Neuronal stem cell (in vitro differentiated cells): ENCODE measurements around the gene SNX25.
A peak's percentile ranks its signal among the peaks of the same experiment; 100 is the strongest.

ENCODE experiments used
- DNase-seq: peaks from one replicate; pipeline ENCODE4 v3.0.0-alpha.2; 2013; ENCODE audit warnings: low spot score
- H2AFZ ChIP-seq: one replicate; pipeline ENCODE4 v1.6.1; 2013; ENCODE audit warnings: mild to moderate bottlenecking, low read length, inconsistent platforms
- H2AK5ac ChIP-seq: 2 replicates; pipeline ENCODE4 v1.6.1; 2013; ENCODE audit warnings: low read depth, mild to moderate bottlenecking, inconsistent platforms, low read length, moderate library complexity, mixed read lengths
- H2BK120ac ChIP-seq: 2 replicates; pipeline ENCODE4 v1.6.1; 2013; ENCODE audit warnings: low read depth, mild to moderate bottlenecking, inconsistent platforms, low read length, moderate library complexity, mixed read lengths
- H2BK12ac ChIP-seq: one replicate; pipeline ENCODE4 v1.6.1; 2013; ENCODE audit warnings: low read length, inconsistent platforms
- H2BK15ac ChIP-seq: 2 replicates; pipeline ENCODE4 v1.6.1; 2013; ENCODE audit warnings: mild to moderate bottlenecking, low read length, inconsistent platforms, mixed read lengths
- H2BK5ac ChIP-seq: one replicate; pipeline ENCODE4 v1.6.1; 2013; ENCODE audit warnings: inconsistent platforms, mild to moderate bottlenecking, low read length, moderate library complexity
- H3K14ac ChIP-seq: one replicate; pipeline ENCODE4 v1.6.1; 2013; ENCODE audit warnings: low read length, inconsistent platforms
- H3K18ac ChIP-seq: 2 replicates; pipeline ENCODE4 v1.6.1; 2013; ENCODE audit warnings: low read length, inconsistent platforms
- H3K23ac ChIP-seq: 2 replicates; pipeline ENCODE4 v1.6.1; 2013; ENCODE audit warnings: low read depth, mild to moderate bottlenecking, mixed read lengths, low read length, inconsistent platforms; ENCODE audit not compliant: poor library complexity
- H3K27ac ChIP-seq: replicated peaks from 3 replicates; pipeline ENCODE4 v1.5.1; 2013; ENCODE audit warnings: low read length, inconsistent platforms
- H3K27me3 ChIP-seq, 3 experiments: 2 replicates each; pipeline ENCODE4 v1.6.1; 2013; ENCODE audit warnings: low read length in 3 of 3, mild to moderate bottlenecking in 2 of 3, inconsistent platforms in 1 of 3, low read depth in 1 of 3, mixed read lengths in 1 of 3, moderate library complexity in 1 of 3; ENCODE audit not compliant: control insufficient read depth in 3 of 3, insufficient read depth in 3 of 3
- H3K36me3 ChIP-seq, 2 donors: replicated peaks in 1 of 2; 2 replicates each; pipeline ENCODE4 v1.6.1; 2013; ENCODE audit warnings: low read length in 2 of 2; ENCODE audit not compliant: control insufficient read depth in 2 of 2, insufficient read depth in 2 of 2
- H3K4ac ChIP-seq: 2 replicates; pipeline ENCODE4 v1.6.1; 2013; ENCODE audit warnings: inconsistent platforms, mild to moderate bottlenecking, low read length, moderate library complexity
- H3K4me1 ChIP-seq, 2 donors: 1 replicate in 1 of 2; 2 replicates in 1 of 2; pipeline ENCODE4 v1.6.1; 2013; ENCODE audit warnings: low read length in 2 of 2, low read depth in 1 of 2; ENCODE audit not compliant: control insufficient read depth in 2 of 2, insufficient read depth in 1 of 2
- H3K4me2 ChIP-seq: one replicate; pipeline ENCODE4 v1.6.1; 2013; ENCODE audit warnings: mild to moderate bottlenecking, low read length, inconsistent platforms; ENCODE audit not compliant: insufficient read depth, poor library complexity, severe bottlenecking
- H3K4me3 ChIP-seq, 2 donors: 2 replicates each; pipeline ENCODE4 v1.5.1; 2013; ENCODE audit warnings: low read length in 2 of 2, mild to moderate bottlenecking in 2 of 2, inconsistent platforms in 1 of 2, moderate library complexity in 1 of 2
- H3K79me1 ChIP-seq: one replicate; pipeline ENCODE4 v1.6.1; 2013; ENCODE audit warnings: low read depth, mild to moderate bottlenecking, inconsistent platforms, low read length, moderate library complexity
- H3K9ac ChIP-seq: one replicate; pipeline ENCODE4 v1.6.1; 2013; ENCODE audit warnings: mild to moderate bottlenecking, low read depth, low read length, inconsistent platforms; ENCODE audit not compliant: poor library complexity
- H3K9me3 ChIP-seq, 2 donors: replicated peaks in 1 of 2; 2 replicates each; pipeline versions ENCODE3 to v1.6.1; 2013; ENCODE audit warnings: low read length in 2 of 2, mild to moderate bottlenecking in 2 of 2, inconsistent platforms in 1 of 2, low read depth in 1 of 2, mixed read lengths in 1 of 2, moderate library complexity in 1 of 2; ENCODE audit not compliant: control insufficient read depth in 2 of 2, insufficient read depth in 1 of 2
- H4K8ac ChIP-seq: one replicate; pipeline ENCODE4 v1.6.1; 2013; ENCODE audit warnings: low read depth, mild to moderate bottlenecking, inconsistent platforms, low read length, moderate library complexity
- H4K91ac ChIP-seq: one replicate; pipeline ENCODE4 v1.6.1; 2013; ENCODE audit warnings: low read length, low read depth, mild to moderate bottlenecking, inconsistent platforms; ENCODE audit not compliant: poor library complexity
- WGBS, 2 donors: extraction: QIAGEN DNeasy Blood & Tissue Kit; methylation state at CpG; one replicate each; pipeline ENCODE4 v1.1.7; 2013; ENCODE audit warnings: missing lambda C conversion rate in 2 of 2, mixed read lengths in 1 of 2; ENCODE audit not compliant: insufficient read length in 2 of 2, insufficient replicate concordance in 1 of 2; ENCODE audit errors: extremely low coverage in 2 of 2; 5-methylcytosine and 5-hydroxymethylcytosine counted together

The SNX25 gene

GRCh38 chr4:185211035-185211434, 1.6 kb downstream of the SNX25 start:
- H4K91ac ChIP-seq, result no peak overlapping the region
- H2BK15ac ChIP-seq, result no peak overlapping the region
- H3K36me3 ChIP-seq, result no peaks in the 10 kb centered on the region
- peak overlapping the region; percentile 70 to 88 for H3K4me3 ChIP-seq
- WGBS, 2 donors, result no CpG with 5 or more reads among the region's 5 CpGs
- H2AK5ac ChIP-seq, result no peak overlapping the region
- H2BK120ac ChIP-seq, result no peak overlapping the region
- peak overlapping the region; percentile 90 for H2AFZ ChIP-seq
- H3K9me3 ChIP-seq, result no peaks in the 10 kb centered on the region
- H3K4me2 ChIP-seq, result peak overlapping the region; percentile 66
- no peak overlapping the region for H3K9ac ChIP-seq
- no peak overlapping the region for H3K4ac ChIP-seq
- no peak overlapping the region for H3K14ac ChIP-seq
- no peak overlapping the region for H3K23ac ChIP-seq
- H3K4me1 ChIP-seq, result peaks cover 9 to 11% of the 10 kb centered on the region in 2 donors
- no peak overlapping the region for H3K18ac ChIP-seq
- peaks cover 3% of the 10 kb centered on the region for H3K79me1 ChIP-seq
- no peak overlapping the region for H4K8ac ChIP-seq
- H3K27ac ChIP-seq, result peak overlapping the region; percentile 67
- DNase-seq, result no peak
- no peak overlapping the region for H2BK12ac ChIP-seq
- no peaks in the 10 kb centered on the region for H3K27me3 ChIP-seq
- H2BK5ac ChIP-seq, result no peak overlapping the region

GRCh38 chr4:185211641-185212040, 2.2 kb downstream of the SNX25 start:
- Histone ChIP-seq H4K8ac (no peak overlapping the region), H2AK5ac (no peak overlapping the region), H2BK12ac (no peak overlapping the region), H3K79me1 (peaks cover 3% of the 10 kb centered on the region), H2BK15ac (no peak overlapping the region), H3K9ac (no peak overlapping the region), H3K4ac (no peak overlapping the region), H4K91ac (no peak overlapping the region), H3K4me2 (peak overlapping the region; percentile 14), H2AFZ (no peak overlapping the region), H3K9me3 (no peaks in the 10 kb centered on the region), H3K4me3 (peak overlapping the region in 1 of 2 donors; percentile 70), H3K14ac (no peak overlapping the region), H3K23ac (no peak overlapping the region), H3K27ac (no peak overlapping the region), H2BK5ac (no peak overlapping the region), H3K18ac (no peak overlapping the region), H3K27me3 (no peaks in the 10 kb centered on the region), H2BK120ac (no peak overlapping the region), H3K36me3 (no peaks in the 10 kb centered on the region), H3K4me1 (peaks cover 9 to 11% of the 10 kb centered on the region in 2 donors)
- DNase-seq, result no peak
- WGBS, 2 donors, result no CpG with 5 or more reads among the region's 2 CpGs

- no peaks in the 10 kb centered on the region for H3K36me3 ChIP-seq
- no CpG with 5 or more reads among the region's 4 CpGs for WGBS, 2 donors
- no peak overlapping the region for H3K4ac ChIP-seq
Observed at GRCh38 chr4:185212581-185212980, 3.2 kb downstream of the SNX25 start.

GRCh38 chr4:185213877-185214276, 4.5 kb downstream of the SNX25 start:
- Histone ChIP-seq H3K27me3 (no peaks in the 10 kb centered on the region), H3K9ac (no peak overlapping the region), H2AFZ (no peak overlapping the region), H3K4ac (no peak overlapping the region), H3K14ac (no peak overlapping the region), H3K4me2 (no peak overlapping the region), H2BK12ac (no peak overlapping the region), H3K27ac (no peak overlapping the region), H3K18ac (no peak overlapping the region), H2BK15ac (no peak overlapping the region), H3K23ac (no peak overlapping the region), H3K4me1 (peaks cover 10 to 12% of the 10 kb centered on the region in 2 donors), H4K91ac (no peak overlapping the region), H3K4me3 (no peak overlapping the region), H3K79me1 (peaks cover 3% of the 10 kb centered on the region), H3K9me3 (no peaks in the 10 kb centered on the region), H2BK5ac (no peak overlapping the region), H2BK120ac (no peak overlapping the region), H3K36me3 (no peaks in the 10 kb centered on the region), H2AK5ac (no peak overlapping the region), H4K8ac (no peak overlapping the region)
- no CpG with 5 or more reads among the region's 4 CpGs for WGBS, 2 donors
- no peak for DNase-seq

More at GRCh38 chr4:185212581-185212980, 3.2 kb downstream of the SNX25 start:
- H2BK5ac ChIP-seq, result no peak overlapping the region
- H3K4me3 ChIP-seq, result no peak overlapping the region
- H3K9ac ChIP-seq, result no peak overlapping the region
- no peak overlapping the region for H3K27ac ChIP-seq
- peaks cover 11% of the 10 kb centered on the region in 2 donors for H3K4me1 ChIP-seq
- no peaks in the 10 kb centered on the region for H3K27me3 ChIP-seq
- DNase-seq, result no peak
- no peaks in the 10 kb centered on the region for H3K9me3 ChIP-seq
- H3K14ac ChIP-seq, result no peak overlapping the region
- H3K18ac ChIP-seq, result no peak overlapping the region
- H3K23ac ChIP-seq, result no peak overlapping the region
- no peak overlapping the region for H2BK120ac ChIP-seq
- no peak overlapping the region for H4K91ac ChIP-seq
- H4K8ac ChIP-seq, result no peak overlapping the region
- H2BK15ac ChIP-seq, result no peak overlapping the region
- H3K4me2 ChIP-seq, result no peak overlapping the region
- no peak overlapping the region for H2AK5ac ChIP-seq
- peaks cover 3% of the 10 kb centered on the region for H3K79me1 ChIP-seq
- H2AFZ ChIP-seq, result no peak overlapping the region
- no peak overlapping the region for H2BK12ac ChIP-seq
